H1 (cell line): ENCODE measurements around the gene PRKG2. TPM values are rescaled to one million over a fixed set of nuclear protein-coding genes. Genes with fewer than 3 reads are reported as not detected.

ENCODE experiments used
- CTCF ChIA-PET: fragments of 300-600 bp; sonication (Branson Sonifier 250); formaldehyde crosslinking; loops from one replicate; lab custom pipeline; 2021; ENCODE audit not compliant: partially characterized antibody; lab: Charles Lee
- POLR2A ChIA-PET: fragments of 300-600 bp; sonication (Branson Sonifier 250); formaldehyde crosslinking; loops from one replicate; lab custom pipeline; 2021; ENCODE audit warnings: inconsistent platforms; ENCODE audit not compliant: partially characterized antibody; lab: Charles Lee
- DNase-seq, 2 experiments: peaks; one replicate each; pipeline versions ENCODE4 v3.0.0 to v3.0.0-alpha.2; 2010 to 2022; ENCODE audit warnings: low spot score in 2 of 2, low read depth in 1 of 2, mixed read lengths in 1 of 2
- FAIRE-seq: peaks from 2 replicates; lab custom pipeline; 2011; peaks lifted over from hg19 to GRCh38; lab: Jason Lieb, UNC
- H2AFZ ChIP-seq: 2 replicates; pipeline ENCODE4 v1.8.1; 2012; ENCODE audit warnings: low read length, inconsistent platforms
- H2AK5ac ChIP-seq: 2 replicates; pipeline ENCODE4 v1.6.1; 2013; ENCODE audit warnings: low read depth, low read length
- H2BK120ac ChIP-seq: replicated peaks from 2 replicates; pipeline ENCODE3; 2013; ENCODE audit warnings: low read depth, low read length, inconsistent platforms
- H2BK12ac ChIP-seq: 2 replicates; pipeline ENCODE4 v1.6.1; 2013; ENCODE audit warnings: low read depth, low read length
- H2BK15ac ChIP-seq: 2 replicates; pipeline ENCODE4 v1.6.1; 2013; ENCODE audit warnings: low read length
- H2BK20ac ChIP-seq: 2 replicates; pipeline ENCODE4 v1.6.1; 2013; ENCODE audit warnings: low read length
- H2BK5ac ChIP-seq: 2 replicates; pipeline ENCODE4 v1.6.1; 2013; ENCODE audit warnings: low read depth, low read length
- H3K14ac ChIP-seq: 2 replicates; pipeline ENCODE4 v1.6.1; 2013; ENCODE audit warnings: inconsistent platforms; ENCODE audit not compliant: insufficient read length
- H3K18ac ChIP-seq: 2 replicates; pipeline ENCODE4 v1.6.1; 2013; ENCODE audit warnings: low read length; ENCODE audit errors: extremely low read depth
- H3K23ac ChIP-seq: 2 replicates; pipeline ENCODE4 v1.6.1; 2013; ENCODE audit warnings: inconsistent platforms; ENCODE audit not compliant: insufficient read length
- H3K23me2 ChIP-seq: 2 replicates; pipeline ENCODE4 v1.6.1; 2013; ENCODE audit warnings: low read depth, low read length
- H3K27ac ChIP-seq: 2 replicates; pipeline ENCODE4 v1.6.1; 2011; ENCODE audit warnings: low read depth, low read length, inconsistent platforms
- H3K27me3 ChIP-seq, 4 experiments: replicated peaks in 1 of 4; 1 replicate in 1 of 4; 2 replicates in 3 of 4; pipeline versions ENCODE4 v1.6.1 to v1.8.1; 2011 to 2013; ENCODE audit warnings: low read length in 3 of 4, mild to moderate bottlenecking in 3 of 4, inconsistent platforms in 2 of 4, mixed read lengths in 2 of 4, moderate library complexity in 1 of 4; ENCODE audit not compliant: control insufficient read depth in 3 of 4, insufficient read depth in 3 of 4; ENCODE audit errors: extremely low read depth in 1 of 4
- H3K36me3 ChIP-seq, 4 experiments: 2 replicates each; pipeline versions ENCODE4 v1.6.1 to v1.8.1; 2011 to 2013; ENCODE audit warnings: mild to moderate bottlenecking in 4 of 4, low read length in 3 of 4, moderate library complexity in 2 of 4, control low read depth in 1 of 4, inconsistent platforms in 1 of 4; ENCODE audit not compliant: insufficient read depth in 4 of 4, control insufficient read depth in 2 of 4
- H3K4ac ChIP-seq: replicated peaks from 2 replicates; pipeline ENCODE3; 2013; ENCODE audit warnings: low read length, low read depth, mixed read lengths, inconsistent platforms; ENCODE audit not compliant: insufficient read length
- H3K4me1 ChIP-seq, 4 experiments: replicated peaks in 1 of 4; 1 replicate in 1 of 4; 2 replicates in 3 of 4; pipeline versions ENCODE4 v1.6.1 to v1.8.1; 2011 to 2013; ENCODE audit warnings: low read length in 3 of 4, inconsistent platforms in 2 of 4, mixed read lengths in 1 of 4; ENCODE audit not compliant: insufficient read depth in 4 of 4, control insufficient read depth in 3 of 4
- H3K4me2 ChIP-seq, 2 experiments: 2 replicates each; pipeline versions ENCODE4 v1.6.1 to v1.8.1; 2011 to 2013; ENCODE audit warnings: low read depth in 2 of 2, low read length in 2 of 2, control low read depth in 1 of 2, inconsistent platforms in 1 of 2, mild to moderate bottlenecking in 1 of 2; ENCODE audit not compliant: insufficient read depth in 1 of 2
- H3K4me3 ChIP-seq, 4 experiments: fragments of 200-600, 300-600 bp in 1 of 4; sonication (generic), shearing (Covaris generic), sonication (Bioruptor Twin) in 1 of 4; 2 replicates each; pipeline versions ENCODE4 v1.5.1 to v1.8.1; 2011 to 2016; ENCODE audit warnings: low read length in 4 of 4, low read depth in 3 of 4, control low read depth in 2 of 4, inconsistent platforms in 2 of 4, mild to moderate bottlenecking in 2 of 4, mixed read lengths in 1 of 4, moderate library complexity in 1 of 4; ENCODE audit not compliant: insufficient read depth in 2 of 4; ENCODE audit errors: extremely low read depth in 1 of 4
- H3K56ac ChIP-seq: replicated peaks from 2 replicates; pipeline ENCODE3; 2013; ENCODE audit warnings: low read depth, mild to moderate bottlenecking, mixed read lengths, low read length, inconsistent platforms; ENCODE audit not compliant: insufficient read length
- H3K79me1 ChIP-seq: 2 replicates; pipeline ENCODE4 v1.6.1; 2013; ENCODE audit warnings: low read depth, low read length, control low read depth
- H3K79me2 ChIP-seq, 2 experiments: 2 replicates each; pipeline versions ENCODE4 v1.6.1 to v1.8.1; 2012 to 2013; ENCODE audit warnings: low read length in 2 of 2, mild to moderate bottlenecking in 2 of 2, inconsistent platforms in 1 of 2; ENCODE audit not compliant: insufficient read depth in 2 of 2, control insufficient read depth in 1 of 2
- H3K9ac ChIP-seq, 4 experiments: replicated peaks in 1 of 4; 1 replicate in 1 of 4; 2 replicates in 3 of 4; pipeline versions ENCODE4 v1.6.1 to v1.8.1; 2011 to 2013; ENCODE audit warnings: low read depth in 3 of 4, low read length in 3 of 4, control low read depth in 2 of 4, mild to moderate bottlenecking in 2 of 4, moderate library complexity in 2 of 4, inconsistent platforms in 1 of 4; ENCODE audit errors: extremely low read depth in 1 of 4
- H3K9me3 ChIP-seq, 2 experiments: 2 replicates each; pipeline versions ENCODE4 v1.6.1 to v1.8.1; 2012 to 2013; ENCODE audit warnings: mild to moderate bottlenecking in 2 of 2, moderate library complexity in 2 of 2, control low read depth in 1 of 2, inconsistent platforms in 1 of 2, low read depth in 1 of 2, low read length in 1 of 2, mixed read lengths in 1 of 2; ENCODE audit not compliant: insufficient read depth in 2 of 2
- H4K20me1 ChIP-seq, 2 experiments: replicated peaks in 1 of 2; 2 replicates each; pipeline versions ENCODE3 to v1.8.1; 2011 to 2013; ENCODE audit warnings: inconsistent platforms in 2 of 2, low read length in 2 of 2, mild to moderate bottlenecking in 1 of 2; ENCODE audit not compliant: insufficient read depth in 2 of 2, control insufficient read depth in 1 of 2
- H4K5ac ChIP-seq: 2 replicates; pipeline ENCODE4 v1.6.1; 2013; ENCODE audit warnings: low read length, low read depth, mixed read lengths, inconsistent platforms; ENCODE audit not compliant: insufficient read length
- H4K8ac ChIP-seq: 2 replicates; pipeline ENCODE4 v1.8.0; 2013; ENCODE audit warnings: mild to moderate bottlenecking, moderate library complexity, low read length, inconsistent platforms; ENCODE audit not compliant: insufficient read depth; ENCODE audit errors: extremely low read depth
- H4K91ac ChIP-seq: replicated peaks from 2 replicates; pipeline ENCODE3; 2013; ENCODE audit warnings: low read length, mixed read lengths, inconsistent platforms; ENCODE audit not compliant: insufficient read length
- CHD1 ChIP-seq: IDR thresholded peaks from 2 replicates; pipeline ENCODE4 v1.6.1; 2012; ENCODE audit warnings: low read depth, low read length, improper control_type of control experiment
- CREB1 ChIP-seq: IDR thresholded peaks from 2 replicates; pipeline ENCODE4 v1.6.1; 2012; ENCODE audit warnings: inconsistent platforms
- JUND ChIP-seq: IDR thresholded peaks from 2 replicates; pipeline ENCODE4 v1.6.1; 2011; ENCODE audit warnings: mild to moderate bottlenecking, improper control_type of control experiment, low read length
- KDM4A ChIP-seq: IDR thresholded peaks from one replicate; pipeline ENCODE4 v1.7.1; 2012; ENCODE audit warnings: low read depth, mild to moderate bottlenecking, moderate library complexity, low read length, inconsistent platforms; ENCODE audit not compliant: severe bottlenecking
- PHF8 ChIP-seq: fragments of 200-600 bp; sonication (generic); conservative IDR thresholded peaks from 2 replicates; pipeline ENCODE4 v1.7.1; 2012; ENCODE audit warnings: low read depth, mild to moderate bottlenecking, inconsistent platforms, low read length, moderate library complexity
- POLR2AphosphoS5 ChIP-seq: IDR thresholded peaks from 2 replicates; pipeline ENCODE4 v1.6.1; 2011; ENCODE audit warnings: low read depth, low read length
- SIN3A ChIP-seq, 2 experiments: IDR thresholded peaks in 1 of 2; conservative IDR thresholded peaks in 1 of 2; 2 replicates each; pipeline ENCODE4 v1.6.1; 2011 to 2012; ENCODE audit warnings: low read length in 2 of 2, improper control_type of control experiment in 1 of 2, low read depth in 1 of 2, mild to moderate bottlenecking in 1 of 2
- SP1 ChIP-seq: IDR thresholded peaks from 2 replicates; pipeline ENCODE4 v1.6.1; 2011; ENCODE audit warnings: low read depth, low read length
- TAF1 ChIP-seq: IDR thresholded peaks from 2 replicates; pipeline ENCODE4 v1.6.1; 2011; ENCODE audit warnings: mild to moderate bottlenecking, low read depth, low read length
- TBP ChIP-seq: IDR thresholded peaks from 2 replicates; pipeline ENCODE4 v1.6.1; 2011; ENCODE audit warnings: low read depth, low read length, improper control_type of control experiment
- WGBS, 2 experiments: shearing (Covaris generic) in 1 of 2; methylation state at CpG; one replicate each; pipeline versions ENCODE4 v1.1.6 to v1.1.7; 2013 to 2015; ENCODE audit warnings: low lambda C conversion rate in 2 of 2, mixed read lengths in 2 of 2, inconsistent platforms in 1 of 2, low coverage in 1 of 2, missing lambda C conversion rate in 1 of 2; ENCODE audit not compliant: insufficient replicate concordance in 2 of 2, insufficient coverage in 1 of 2, insufficient read length in 1 of 2; ENCODE audit errors: extremely low coverage in 1 of 2, missing lambda C conversion rate in 1 of 2; 5-methylcytosine and 5-hydroxymethylcytosine counted together
- polyA plus RNA-seq, 7 experiments: library from polyadenylated mRNA; depleted of rRNA in 3 of 7; stranded (reverse) in 5 of 7; unstranded in 2 of 7; fragments of >200 nt in 5 of 7; fragments of 200-250 nt in 2 of 7; gene quantifications; 1 replicate in 5 of 7; 2 replicates in 1 of 7; 4 replicates in 1 of 7; pipeline versions ENCODE4 v1.2.1 to v1.2.3, GENCODE V29; 2011 to 2013; ENCODE audit warnings: missing spikeins in 2 of 7, mixed read lengths in 2 of 7
- total RNA-seq: library from RNA; stranded (reverse); fragmentation: NEBNext Ultra II Directional; extraction: Animal tissue kit (Norgen Biotek cat#: 25700); gene quantifications from 2 replicates; pipeline ENCODE4 v1.2.1, GENCODE V29; 2021
- TF ChIP-seq, protein P1 (sequence below): IDR thresholded peaks from 2 replicates; pipeline ENCODE4 v1.6.1; 2011; ENCODE audit warnings: low read length, improper control_type of control experiment
- TF ChIP-seq, protein P2 (sequence below), 3 experiments: IDR thresholded peaks; 1 replicate in 2 of 3; 2 replicates in 1 of 3; pipeline versions ENCODE4 v1.5.1 to v1.6.1; 2011; ENCODE audit warnings: low read length in 3 of 3, mild to moderate bottlenecking in 3 of 3, inconsistent platforms in 2 of 3, low read depth in 1 of 3, moderate library complexity in 1 of 3; ENCODE audit not compliant: insufficient read depth in 1 of 3; ENCODE audit errors: control extremely low read depth in 1 of 3

Gene PRKG2
- total and polyA plus RNA-seq, 2 of the 8 experiments (the other 6 are each of a cell fraction or from before 2014, with no cell fraction given): 0.45 to 1.2 TPM

DNA sequence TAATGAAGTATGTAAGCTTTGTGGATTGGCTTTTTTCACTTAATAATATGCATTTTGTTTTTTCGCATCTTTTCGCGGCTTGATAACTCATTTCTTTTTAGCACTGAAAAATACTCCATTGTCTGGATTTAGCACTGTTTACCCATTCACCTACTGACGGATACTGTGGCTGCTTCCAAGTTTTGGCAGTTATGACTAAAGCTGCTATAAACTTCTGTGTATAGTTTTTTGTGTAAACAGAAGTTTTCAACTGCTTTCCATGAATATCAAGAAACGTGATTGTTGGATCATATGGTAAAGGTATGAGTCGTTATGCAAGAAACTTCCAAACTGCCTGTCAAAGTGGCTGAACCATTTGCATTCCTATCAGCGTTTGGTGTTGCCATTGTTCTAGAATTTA, 96.9 kb downstream of the PRKG2 start:
- Histone ChIP-seq H2BK20ac (no peak overlapping the region), H3K4ac (no peak overlapping the region), H3K23ac (no peak overlapping the region), H4K91ac (no peak overlapping the region), H2BK15ac (no peak overlapping the region), H2BK12ac (no peak overlapping the region), H2AK5ac (no peak overlapping the region), H4K5ac (no peak overlapping the region), H3K9me3 (no peaks in the 10 kb centered on the region), H2AFZ (no peak overlapping the region), H2BK120ac (no peak overlapping the region), H3K27me3 (no peaks in the 10 kb centered on the region), H3K4me1 (no peaks in the 10 kb centered on the region), H3K18ac (no peak overlapping the region), H4K8ac (no peak overlapping the region), H3K79me1 (no peaks in the 10 kb centered on the region), H3K9ac (no peak overlapping the region), H3K56ac (no peak overlapping the region), H3K14ac (no peak overlapping the region), H3K4me3 (no peak overlapping the region), H3K36me3 (no peaks in the 10 kb centered on the region), H3K27ac (no peak overlapping the region), H3K79me2 (no peaks in the 10 kb centered on the region), H3K23me2 (no peaks in the 10 kb centered on the region), H3K4me2 (no peak overlapping the region), H2BK5ac (no peak overlapping the region), H4K20me1 (no peaks in the 10 kb centered on the region)
- DNase-seq (no peak), FAIRE-seq (no peak)
- WGBS, 2 experiments: 89% methylated on average over 7 of the region's 7 CpGs; no CpG with 5 or more reads in 1 of the 2 experiments
- ChIA-PET CTCF (no interaction called here), POLR2A (no interaction called here)
- TF ChIP-seq JUND (no peak), KDM4A (no peak), PHF8 (no peak), SP1 (no peak), TAF1 (no peak), TBP (no peak), CHD1 (no peak), SIN3A (conservative IDR thresholded peaks at IDR 0.05 in 1 of 2, IDR thresholded peaks at IDR 0.05 in 1 of 2; ENCODE audit: low read depth in 1 of 2, low read length in 2 of 2) (no peak), CREB1 (no peak), POLR2AphosphoS5 (no peak)
- TF ChIP-seq, protein P1, sequence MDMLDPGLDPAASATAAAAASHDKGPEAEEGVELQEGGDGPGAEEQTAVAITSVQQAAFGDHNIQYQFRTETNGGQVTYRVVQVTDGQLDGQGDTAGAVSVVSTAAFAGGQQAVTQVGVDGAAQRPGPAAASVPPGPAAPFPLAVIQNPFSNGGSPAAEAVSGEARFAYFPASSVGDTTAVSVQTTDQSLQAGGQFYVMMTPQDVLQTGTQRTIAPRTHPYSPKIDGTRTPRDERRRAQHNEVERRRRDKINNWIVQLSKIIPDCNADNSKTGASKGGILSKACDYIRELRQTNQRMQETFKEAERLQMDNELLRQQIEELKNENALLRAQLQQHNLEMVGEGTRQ: no peak
- TF ChIP-seq, protein P2, sequence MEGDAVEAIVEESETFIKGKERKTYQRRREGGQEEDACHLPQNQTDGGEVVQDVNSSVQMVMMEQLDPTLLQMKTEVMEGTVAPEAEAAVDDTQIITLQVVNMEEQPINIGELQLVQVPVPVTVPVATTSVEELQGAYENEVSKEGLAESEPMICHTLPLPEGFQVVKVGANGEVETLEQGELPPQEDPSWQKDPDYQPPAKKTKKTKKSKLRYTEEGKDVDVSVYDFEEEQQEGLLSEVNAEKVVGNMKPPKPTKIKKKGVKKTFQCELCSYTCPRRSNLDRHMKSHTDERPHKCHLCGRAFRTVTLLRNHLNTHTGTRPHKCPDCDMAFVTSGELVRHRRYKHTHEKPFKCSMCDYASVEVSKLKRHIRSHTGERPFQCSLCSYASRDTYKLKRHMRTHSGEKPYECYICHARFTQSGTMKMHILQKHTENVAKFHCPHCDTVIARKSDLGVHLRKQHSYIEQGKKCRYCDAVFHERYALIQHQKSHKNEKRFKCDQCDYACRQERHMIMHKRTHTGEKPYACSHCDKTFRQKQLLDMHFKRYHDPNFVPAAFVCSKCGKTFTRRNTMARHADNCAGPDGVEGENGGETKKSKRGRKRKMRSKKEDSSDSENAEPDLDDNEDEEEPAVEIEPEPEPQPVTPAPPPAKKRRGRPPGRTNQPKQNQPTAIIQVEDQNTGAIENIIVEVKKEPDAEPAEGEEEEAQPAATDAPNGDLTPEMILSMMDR (IDR thresholded peaks at IDR 0.05; ENCODE audit: control extremely low read depth in 1 of 3, insufficient read depth in 1 of 3, low read depth in 1 of 3, low read length in 3 of 3): no peak
